Measurements from ENCODE around the gene PLCH1. TPM values are rescaled to one million over a fixed set of nuclear protein-coding genes. Genes with fewer than 3 reads are reported as not detected.

PLCH1 gene
- total RNA-seq, 1 donor: 11.7 TPM

GRCh38 chr3:155560135-155560534 lies 184.7 kb downstream of the PLCH1 start:
- DNase-seq (ENCODE audit: low read depth): no peak
- TF ChIP-seq CTCF (IDR thresholded peaks at IDR 0.05; ENCODE audit: insufficient read depth, low read depth, low read length): no peak

GRCh38 chr3:155556531-155556930 lies 188.3 kb downstream of the PLCH1 start:
- H3K4me3 ChIP-seq (ENCODE audit: low read depth, low read length): no peak overlapping the region
- no peak for TF ChIP-seq CTCF (IDR thresholded peaks at IDR 0.05; ENCODE audit: insufficient read depth, low read depth, low read length)
- DNase-seq (ENCODE audit: low read depth): no peak

More at GRCh38 chr3:155560135-155560534, 184.7 kb downstream of the PLCH1 start:
- H3K4me3 ChIP-seq (ENCODE audit: low read depth, low read length): no peak overlapping the region

GRCh38 chr3:155555479-155556060 lies 189.3 kb downstream of the PLCH1 start:
- DNase-seq (ENCODE audit: low read depth): no peak
- H3K4me3 ChIP-seq (ENCODE audit: low read depth, low read length): no peak overlapping the region
- TF ChIP-seq CTCF (IDR thresholded peaks at IDR 0.05; ENCODE audit: insufficient read depth, low read depth, low read length): no peak

GRCh38 chr3:155554777-155555451 lies 190.0 kb downstream of the PLCH1 start:
- DNase-seq (ENCODE audit: low read depth): no peak
- H3K4me3 ChIP-seq (ENCODE audit: low read depth, low read length): no peak overlapping the region
- TF ChIP-seq CTCF (IDR thresholded peaks at IDR 0.05; ENCODE audit: insufficient read depth, low read depth, low read length): no peak

GRCh38 chr3:155553780-155554179 lies 191.1 kb downstream of the PLCH1 start:
- no peak for DNase-seq (ENCODE audit: low read depth)
- H3K4me3 ChIP-seq (ENCODE audit: low read depth, low read length): no peak overlapping the region
- no peak for TF ChIP-seq CTCF (IDR thresholded peaks at IDR 0.05; ENCODE audit: insufficient read depth, low read depth, low read length)

- DNase-seq (ENCODE audit: low read depth): no peak
- no peak for TF ChIP-seq CTCF (IDR thresholded peaks at IDR 0.05; ENCODE audit: insufficient read depth, low read depth, low read length)
- no peak overlapping the region for H3K4me3 ChIP-seq (ENCODE audit: low read depth, low read length)
Measured at GRCh38 chr3:155553326-155553725, 191.5 kb downstream of the PLCH1 start.
